Measurements from ENCODE around the gene C7orf25.

Gene C7orf25

DNA sequence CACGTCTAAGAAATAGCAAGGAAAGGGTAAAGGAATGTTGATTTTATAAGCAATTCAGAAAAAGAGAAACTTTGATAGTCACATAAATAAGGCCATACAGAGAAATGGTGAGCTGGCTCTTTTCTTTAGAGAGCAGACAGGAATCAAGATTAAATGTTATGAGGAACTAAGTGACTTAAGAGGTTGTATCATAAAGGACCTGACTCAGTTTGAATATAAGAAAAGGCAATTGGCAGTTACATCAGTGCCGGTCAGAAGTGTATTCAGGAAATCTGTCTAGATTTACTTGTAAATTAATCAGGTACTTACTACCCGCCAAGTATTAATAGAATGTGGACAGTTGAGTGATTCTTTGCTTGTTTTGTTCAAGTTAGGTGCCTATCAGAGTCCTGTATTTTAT is 22.4 kb upstream of the C7orf25 start:
- Mint-ChIP-seq H3K4me1 (peaks cover 47% of the 10 kb centered on the region), H3K27ac (peak overlapping the region; percentile 59 to 86)
- ATAC-seq, result no peak

DNA sequence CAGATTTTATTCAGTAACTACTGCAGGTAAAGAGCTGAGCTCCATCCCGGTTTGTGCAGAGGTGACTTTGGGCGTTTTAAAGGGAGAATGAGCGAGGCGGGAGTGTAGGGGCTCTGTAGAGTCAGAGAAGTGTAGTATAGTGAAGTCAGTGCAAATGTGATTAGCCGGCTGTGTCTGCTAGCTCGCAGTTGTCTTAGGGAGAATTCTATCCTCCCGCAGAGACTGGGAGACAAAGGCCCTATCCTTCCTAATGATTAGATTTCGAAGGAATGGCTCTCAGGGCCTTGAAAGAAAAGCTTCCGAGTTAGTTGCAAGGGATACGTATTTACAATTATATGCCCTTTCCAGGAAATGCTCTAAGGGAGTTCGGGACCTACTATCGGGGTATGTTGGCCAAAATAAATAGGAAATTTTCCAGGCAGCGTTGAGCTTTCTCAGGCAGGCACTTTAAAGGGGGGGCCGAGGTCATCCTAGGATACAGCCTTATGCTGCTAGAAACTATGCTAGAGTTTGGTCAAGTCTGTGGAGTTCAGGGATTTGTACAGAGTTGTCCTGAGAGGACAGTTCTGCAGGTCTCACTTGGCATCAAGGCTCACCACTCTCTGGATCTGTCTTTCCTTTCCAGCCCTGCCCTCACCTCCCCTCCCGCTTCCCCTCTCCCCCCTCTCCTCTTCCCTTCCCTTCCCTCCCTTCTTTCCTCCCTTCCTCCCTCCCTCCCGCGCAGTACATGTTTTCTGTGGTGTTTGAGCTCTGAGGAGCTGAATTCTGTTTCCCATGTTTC is 21.1 kb upstream of the C7orf25 start:
- DNase-seq (no peak), ATAC-seq (peak; percentile 24)
- H3K4me1 Mint-ChIP-seq, result peaks cover 59% of the 10 kb centered on the region
- H3K9me3 Mint-ChIP-seq, result no peaks in the 10 kb centered on the region
- H3K27ac Mint-ChIP-seq, result peak overlapping the region; percentile 100
- no peaks in the 10 kb centered on the region for H3K27me3 Mint-ChIP-seq
- H3K4me3 Mint-ChIP-seq, result peak overlapping the region; percentile 97 to 99

More for the DNA sequence above, 22.4 kb upstream of the C7orf25 start:
- H3K27me3 Mint-ChIP-seq, result no peaks in the 10 kb centered on the region
- no peaks in the 10 kb centered on the region for H3K9me3 Mint-ChIP-seq
- no peak for DNase-seq
- H3K4me3 Mint-ChIP-seq, result peak overlapping the region; percentile 97 to 99

DNA sequence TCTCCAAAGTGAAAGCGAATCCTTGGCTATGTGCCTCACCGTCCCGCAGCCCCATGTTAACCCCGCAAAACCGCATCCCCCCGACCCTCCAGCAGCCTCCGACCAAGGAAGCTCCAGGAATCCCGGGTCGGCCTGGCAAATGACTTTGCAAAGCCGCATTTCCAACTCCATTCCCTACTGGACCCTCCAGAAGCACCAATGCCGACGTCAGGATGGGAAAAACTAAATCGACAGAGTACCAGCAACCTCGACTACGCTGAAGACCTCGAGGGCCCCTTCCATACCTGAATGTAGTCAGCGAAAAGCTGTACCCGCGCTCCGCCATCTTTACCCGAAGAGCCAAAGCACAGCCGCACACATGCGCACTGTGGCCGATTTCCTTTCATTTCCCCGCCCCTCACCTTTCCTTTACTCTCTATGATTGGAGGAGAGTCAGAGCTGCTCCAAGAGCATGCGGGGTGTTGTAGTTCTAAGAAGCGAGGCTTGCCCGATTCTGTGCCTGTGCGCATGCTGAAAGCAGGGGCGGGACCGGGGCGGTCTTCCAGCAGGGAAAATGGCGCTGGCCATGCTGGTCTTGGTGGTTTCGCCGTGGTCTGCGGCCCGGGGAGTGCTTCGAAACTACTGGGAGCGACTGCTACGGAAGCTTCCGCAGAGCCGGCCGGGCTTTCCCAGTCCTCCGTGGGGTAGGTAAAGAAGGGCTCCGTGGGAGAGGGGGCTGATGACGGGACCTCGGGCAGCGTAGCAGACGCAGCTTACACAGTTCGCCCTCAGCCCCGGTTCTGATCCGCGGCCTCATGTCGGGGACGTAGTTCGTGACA is 20.2 kb upstream of the C7orf25 start, which contains the start of the genes MRPL32 and PSMA2:
Gene MRPL32, plus strand, starts transcription at position 543 of the 818 bp plus-strand sequence. Its CDS starts 11 bp downstream, at position 554.
Gene PSMA2, minus strand, starts transcription at position 341 of the 818 bp plus-strand sequence. Its CDS starts 16 bp downstream, at position 325.
- H3K4me1 Mint-ChIP-seq, result peaks cover 61% of the 10 kb centered on the region
- H3K27ac Mint-ChIP-seq, result peak within 1 kb of the TSS; percentile 100
- H3K27me3 Mint-ChIP-seq, result no peaks in the 10 kb centered on the region
- DNase-seq (peak; percentile 90 to 95), ATAC-seq (peak; percentile 100)
- H3K9me3 Mint-ChIP-seq, result no peaks in the 10 kb centered on the region
- H3K4me3 Mint-ChIP-seq, result peak within 1 kb of the TSS; percentile 97 to 99

DNA sequence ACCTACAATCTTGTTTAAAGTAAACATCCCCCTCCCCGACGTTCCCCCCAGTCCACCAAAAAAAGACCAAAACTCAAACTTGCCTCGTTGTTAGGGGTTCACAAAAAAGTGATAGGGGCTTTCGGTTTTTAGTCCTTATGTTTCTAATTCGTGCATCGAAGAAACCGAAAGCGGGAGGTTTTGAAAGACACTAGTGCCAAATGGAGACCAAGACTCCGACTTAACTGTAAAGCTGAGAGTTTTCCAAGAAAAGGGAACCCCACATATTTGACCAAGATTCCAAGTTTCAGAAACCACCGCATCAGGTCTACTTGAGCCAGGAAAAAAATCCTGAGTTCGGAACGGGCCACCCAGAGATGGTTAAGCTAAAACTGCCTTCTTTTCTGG is 19.6 kb upstream of the C7orf25 start:
- peak overlapping the region; percentile 97 to 99 for H3K4me3 Mint-ChIP-seq
- no peaks in the 10 kb centered on the region for H3K27me3 Mint-ChIP-seq
- DNase-seq (peak in 1 of 2 donors; percentile 25), ATAC-seq (no peak)
- H3K4me1 Mint-ChIP-seq, result peaks cover 57% of the 10 kb centered on the region
- peak overlapping the region; percentile 100 for H3K27ac Mint-ChIP-seq
- H3K9me3 Mint-ChIP-seq, result no peaks in the 10 kb centered on the region

- Mint-ChIP-seq H3K4me3 (peak overlapping the region; percentile 97 to 99), H3K9me3 (no peaks in the 10 kb centered on the region), H3K27ac (peak overlapping the region; percentile 100), H3K27me3 (no peaks in the 10 kb centered on the region), H3K4me1 (peaks cover 55% of the 10 kb centered on the region)
- ATAC-seq (no peak), DNase-seq (no peak)
Measured at GRCh38 chr7:42930889-42931288, 19.0 kb upstream of the C7orf25 start.

GRCh38 chr7:42929449-42929848 is 17.6 kb upstream of the C7orf25 start:
- no peaks in the 10 kb centered on the region for H3K9me3 Mint-ChIP-seq
- no peaks in the 10 kb centered on the region for H3K27me3 Mint-ChIP-seq
- DNase-seq (no peak), ATAC-seq (no peak)
- H3K4me3 Mint-ChIP-seq, result peak overlapping the region; percentile 43 to 71
- peaks cover 55% of the 10 kb centered on the region for H3K4me1 Mint-ChIP-seq
- peak overlapping the region in 1 of 2 donors; percentile 80 for H3K27ac Mint-ChIP-seq

DNA sequence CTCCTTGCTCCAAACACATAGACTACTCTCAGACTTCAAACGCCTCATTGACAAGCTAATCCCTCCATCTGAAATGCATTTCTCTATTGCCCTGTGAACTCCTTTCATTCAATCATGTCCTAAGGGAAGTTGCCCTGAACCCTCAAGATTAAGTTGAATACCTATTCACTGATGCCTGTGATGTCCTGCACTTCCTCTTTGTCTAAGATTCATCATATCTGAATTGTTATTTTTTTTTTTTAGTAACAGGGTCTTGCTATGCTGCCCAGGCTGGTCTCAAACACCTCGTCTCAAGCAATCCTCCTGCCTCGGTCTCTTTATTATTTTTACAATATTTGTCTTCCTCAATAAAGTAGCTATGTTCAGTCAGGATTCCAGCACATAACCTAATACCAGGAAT is 16.9 kb upstream of the C7orf25 start:
- Mint-ChIP-seq H3K27me3 (no peaks in the 10 kb centered on the region), H3K27ac (peak overlapping the region; percentile 6 to 86), H3K9me3 (no peaks in the 10 kb centered on the region), H3K4me3 (peak overlapping the region; percentile 49 to 71), H3K4me1 (peaks cover 51% of the 10 kb centered on the region)
- DNase-seq (no peak), ATAC-seq (no peak)

GRCh38 chr7:42926204-42926603 is 14.3 kb upstream of the C7orf25 start:
- ATAC-seq (no peak), DNase-seq (no peak)
- Mint-ChIP-seq H3K4me1 (peaks cover 53% of the 10 kb centered on the region), H3K27me3 (no peaks in the 10 kb centered on the region), H3K4me3 (no peak overlapping the region), H3K9me3 (no peaks in the 10 kb centered on the region), H3K27ac (no peak overlapping the region)

DNA sequence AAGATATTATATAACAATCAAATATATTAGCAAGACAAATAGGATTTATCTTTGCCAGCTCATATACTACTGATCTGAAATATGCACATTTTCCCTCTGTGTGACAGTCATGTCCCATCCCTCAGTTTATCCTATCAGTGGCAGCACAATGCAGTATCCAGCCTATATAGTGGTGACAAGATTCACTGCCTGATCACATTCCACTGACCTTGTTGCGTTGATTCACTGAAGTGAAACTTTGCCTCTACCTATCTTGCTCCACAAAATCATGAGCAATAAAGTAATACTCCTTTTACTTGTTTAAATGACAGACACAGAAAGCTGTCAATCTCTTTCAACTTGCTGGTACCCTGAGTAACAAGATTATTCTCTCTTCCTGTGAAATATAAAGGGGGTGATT is 13.8 kb upstream of the C7orf25 start:
- H3K27ac Mint-ChIP-seq, result peak overlapping the region; percentile 48 to 81
- no peak for DNase-seq
- no peak for ATAC-seq
- H3K9me3 Mint-ChIP-seq, result no peaks in the 10 kb centered on the region
- H3K4me3 Mint-ChIP-seq, result peak overlapping the region in 1 of 2 donors; percentile 38
- peaks cover 53% of the 10 kb centered on the region for H3K4me1 Mint-ChIP-seq
- no peaks in the 10 kb centered on the region for H3K27me3 Mint-ChIP-seq

DNA sequence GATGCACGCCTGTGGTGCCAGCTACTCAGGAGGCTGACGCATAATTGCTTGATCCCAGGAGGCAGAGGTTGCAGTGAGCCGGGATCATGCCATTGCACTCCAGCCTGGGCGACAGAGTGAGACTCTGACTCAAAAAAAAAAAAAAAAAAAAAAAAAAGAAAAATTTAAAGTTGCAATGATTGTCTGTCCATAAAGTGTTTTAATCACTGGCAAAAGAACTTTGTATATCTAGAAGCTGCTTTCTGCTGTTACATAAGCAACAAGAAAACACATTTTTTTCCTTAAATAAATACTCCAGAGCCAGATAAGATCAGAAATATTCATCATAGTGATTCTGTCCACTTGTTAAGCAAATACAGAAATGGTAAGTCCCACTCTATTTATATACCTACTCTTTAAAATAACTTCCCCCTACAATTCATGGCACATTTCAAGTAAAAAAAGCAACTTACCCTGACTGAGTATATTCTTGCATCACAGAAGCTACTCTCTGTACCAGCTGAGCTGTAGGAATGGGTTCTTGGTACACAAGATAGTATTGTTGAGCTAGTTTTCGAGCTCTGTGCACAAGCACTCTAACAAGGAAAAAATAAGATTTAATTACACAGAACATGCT is 12.5 kb upstream of the C7orf25 start:
- Mint-ChIP-seq H3K4me1 (peaks cover 45% of the 10 kb centered on the region), H3K27me3 (no peaks in the 10 kb centered on the region), H3K4me3 (peak overlapping the region in 1 of 2 donors; percentile 50), H3K9me3 (no peaks in the 10 kb centered on the region), H3K27ac (peak overlapping the region; percentile 8 to 19)
- DNase-seq (no peak), ATAC-seq (no peak)

- Mint-ChIP-seq H3K4me1 (peaks cover 25% of the 10 kb centered on the region), H3K27ac (peak overlapping the region; percentile 48 to 74), H3K27me3 (no peaks in the 10 kb centered on the region), H3K4me3 (no peak overlapping the region), H3K9me3 (no peaks in the 10 kb centered on the region)
- ATAC-seq (no peak), DNase-seq (no peak)
Measured at GRCh38 chr7:42922017-42922753, 10.3 kb upstream of the C7orf25 start.

- peaks cover 53% of the 10 kb centered on the region for H3K4me1 Mint-ChIP-seq
- DNase-seq (no peak), ATAC-seq (no peak)
- peak overlapping the region in 1 of 2 donors; percentile 76 for H3K27ac Mint-ChIP-seq
- H3K27me3 Mint-ChIP-seq, result no peaks in the 10 kb centered on the region
- no peaks in the 10 kb centered on the region for H3K9me3 Mint-ChIP-seq
- no peak overlapping the region for H3K4me3 Mint-ChIP-seq
Measured at GRCh38 chr7:42915356-42915755, 3.5 kb upstream of the C7orf25 start.

DNA sequence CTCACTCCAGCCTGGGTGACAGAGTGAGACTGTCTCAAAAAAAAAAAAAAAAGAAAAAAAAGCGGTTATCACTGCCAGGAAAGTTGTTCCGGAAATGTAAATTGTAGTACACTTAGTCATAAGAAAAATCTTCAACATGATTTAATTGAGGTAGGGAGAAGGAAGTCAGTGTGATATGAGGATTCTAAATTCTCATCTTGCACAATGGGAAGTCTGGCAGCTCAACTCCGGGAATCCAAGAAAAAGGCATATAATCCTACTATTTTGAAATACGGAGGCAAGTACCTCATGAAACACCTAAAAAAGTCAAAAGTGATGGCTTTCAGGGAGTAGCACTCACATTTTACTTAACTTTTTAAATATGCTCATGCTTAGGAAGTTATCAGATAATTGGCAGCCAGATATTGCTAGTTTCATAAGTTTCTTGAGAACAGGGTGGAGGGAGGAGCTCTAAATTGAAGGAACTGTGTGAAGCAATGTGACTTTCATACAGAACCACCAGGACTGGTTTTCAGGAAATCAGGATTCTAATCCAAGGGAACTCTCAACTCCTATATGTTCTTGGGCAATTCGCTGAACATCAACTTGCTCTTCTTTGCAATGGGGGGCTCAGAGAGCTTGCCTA is 2.7 kb upstream of the C7orf25 start:
- Mint-ChIP-seq H3K9me3 (no peaks in the 10 kb centered on the region), H3K27me3 (no peaks in the 10 kb centered on the region), H3K27ac (peak overlapping the region in 1 of 2 donors; percentile 47), H3K4me3 (peak overlapping the region; percentile 84 to 89), H3K4me1 (peaks cover 61% of the 10 kb centered on the region)
- ATAC-seq (no peak), DNase-seq (no peak)

DNA sequence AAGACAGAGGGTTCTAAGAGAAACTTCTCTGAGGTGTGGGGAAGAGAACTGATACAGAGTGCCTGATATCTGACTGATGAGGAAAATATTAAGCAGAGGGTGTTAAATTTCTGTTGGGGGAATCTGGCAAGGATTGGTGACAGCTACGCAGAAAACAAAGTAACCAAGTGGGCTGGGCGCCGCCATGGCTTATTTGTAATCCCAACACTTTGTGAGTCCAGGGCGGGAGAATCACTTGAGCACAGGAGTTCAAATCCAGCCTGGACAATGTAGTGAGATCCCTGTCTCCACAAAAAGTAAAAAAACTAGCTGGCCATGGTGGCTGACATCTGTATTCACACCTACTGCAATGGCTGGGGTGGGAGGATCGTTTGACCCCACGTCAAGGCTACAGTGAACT is 2.1 kb upstream of the C7orf25 start:
- ATAC-seq (no peak), DNase-seq (no peak)
- Mint-ChIP-seq H3K27ac (peak overlapping the region in 1 of 2 donors; percentile 88), H3K4me3 (peak overlapping the region; percentile 84 to 89), H3K27me3 (no peaks in the 10 kb centered on the region), H3K9me3 (no peaks in the 10 kb centered on the region), H3K4me1 (peaks cover 62% of the 10 kb centered on the region)
